Pancreas (tissue), 10 donors: ENCODE results near the gene RNF130. TPM values are rescaled to one million over a fixed set of nuclear protein-coding genes. Genes with fewer than 3 reads are reported as not detected.

Source experiments
- ATAC-seq, 4 donors: fragments of 200-7000 bp; cut with Tn5 transposase; one replicate each; pipeline versions ENCODE4 v1.8.0 to v1.9.1; 2020; ENCODE audit warnings: mild to moderate bottlenecking in 4 of 4, moderate library complexity in 4 of 4
- DNase-seq, 6 donors: peaks; one replicate each; pipeline ENCODE4 v3.0.0-alpha.2; 2020
- FAIRE-seq: peaks from 2 replicates; lab custom pipeline; 2012; peaks lifted over from hg19 to GRCh38; lab: Jason Lieb, UNC
- H3K27ac ChIP-seq, 4 donors: fragments of 200-600 bp; sonication (generic); 1 replicate in 3 of 4; 2 replicates in 1 of 4; pipeline versions ENCODE4 v1.5.0 to v1.8.0; 2020
- H3K27me3 ChIP-seq, 4 donors: fragments of 200-600 bp; one replicate each; pipeline ENCODE4 v1.8.0; 2021
- H3K36me3 ChIP-seq, 3 donors: fragments of 200-600 bp; sonication (generic) in 1 of 3; one replicate each; pipeline versions ENCODE4 v1.5.0 to v1.8.0; 2020 to 2021
- H3K4me1 ChIP-seq, 3 donors: fragments of 200-600 bp; one replicate each; pipeline ENCODE4 v1.8.0; 2021
- H3K4me3 ChIP-seq, 4 donors: fragments of 200-600 bp; sonication (generic) in 2 of 4; one replicate each; pipeline versions ENCODE4 v1.5.0 to v1.8.0; 2020 to 2021
- H3K9me3 ChIP-seq, 4 donors: fragments of 200-600 bp; one replicate each; pipeline ENCODE4 v1.8.0; 2021
- whole genome bisulfite sequencing, 2 donors: extraction: QIAGEN DNeasy Blood & Tissue Kit; methylation state at CpG; one replicate each; pipeline ENCODE4 v1.1.7; 2013; 5-methylcytosine and 5-hydroxymethylcytosine counted together
- intact Hi-C, 3 donors: fragments of 100-400 bp; cut with DNase I; formaldehyde crosslinking; loops; one replicate each; pipeline versions ENCODE4 v1.11.1 to v1.14.2; 2022
- polyA plus RNA-seq, 2 donors: library from polyadenylated mRNA; stranded (reverse); fragments of 200-250 nt; gene quantifications; one replicate each; pipeline ENCODE4 v1.2.3, GENCODE V29; 2013
- total RNA-seq, 6 donors: library from RNA; stranded (reverse); fragmentation: NEBNext Ultra II Directional in 4 of 6; extraction: Animal tissue kit (Norgen Biotek cat#: 25700) in 4 of 6; gene quantifications; one replicate each; pipeline versions ENCODE4 v1.2.1 to v1.2.4, GENCODE V29; 2021 to 2023
- TF ChIP-seq, protein P1 (sequence below), 4 donors: fragments of 200-600 bp; sonication (generic) in 3 of 4; IDR thresholded peaks; one replicate each; pipeline versions ENCODE4 v1.5.0 to v1.8.0; 2021; ENCODE audit warnings: antibody characterized with exemption in 4 of 4
- donor health status: healthy with polysubstance abuse.
- donor health status: DM: no; HTN: no; CAD: no; lungs with moderate emphysema.
- donor health status: DM: no; HTN: no; CAD: no.
- donor health status: control.
- donor health status: control.
- donor health status: Bipolar disorder and iron deficiency.
- donor health status: DM: yes; HTN: yes; CAD: no.
- donor health status: DM: no; HTN: no; CAD: no.
- donor health status: DM: no; HTN: no; CAD: no.
- donor health status: DM: yes; HTN: yes; CAD: no.

Gene RNF130
- total and polyA plus RNA-seq, 8 donors = 21.4 to 57.8 (median 37.8) TPM

DNA sequence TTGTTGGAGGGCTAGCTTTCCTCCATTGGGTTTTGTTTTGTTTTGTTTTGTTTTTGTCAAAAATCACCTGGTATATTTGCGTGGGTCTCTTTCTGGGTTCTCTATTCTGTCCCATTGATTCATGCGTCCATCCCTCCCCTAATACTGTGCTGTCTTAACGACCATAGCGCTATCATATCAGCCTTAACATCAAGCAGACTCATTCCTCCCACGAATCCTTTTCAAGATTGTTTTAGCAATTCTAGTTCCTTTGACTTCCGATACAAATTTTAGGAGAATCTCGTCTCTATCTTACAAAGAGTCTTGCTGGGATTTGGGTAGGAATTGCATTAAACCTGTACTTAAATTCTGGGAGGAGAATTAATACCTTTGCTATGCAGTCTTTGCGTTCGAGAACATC lies 31.1 kb upstream of the RNF130 start:
- Histone ChIP-seq H3K4me1 (no peaks in the 10 kb centered on the region), H3K9me3 (no peaks in the 10 kb centered on the region), H3K4me3 (no peak overlapping the region), H3K27me3 (no peaks in the 10 kb centered on the region), H3K36me3 (no peaks in the 10 kb centered on the region), H3K27ac (no peak overlapping the region)
- TF ChIP-seq, protein P1, sequence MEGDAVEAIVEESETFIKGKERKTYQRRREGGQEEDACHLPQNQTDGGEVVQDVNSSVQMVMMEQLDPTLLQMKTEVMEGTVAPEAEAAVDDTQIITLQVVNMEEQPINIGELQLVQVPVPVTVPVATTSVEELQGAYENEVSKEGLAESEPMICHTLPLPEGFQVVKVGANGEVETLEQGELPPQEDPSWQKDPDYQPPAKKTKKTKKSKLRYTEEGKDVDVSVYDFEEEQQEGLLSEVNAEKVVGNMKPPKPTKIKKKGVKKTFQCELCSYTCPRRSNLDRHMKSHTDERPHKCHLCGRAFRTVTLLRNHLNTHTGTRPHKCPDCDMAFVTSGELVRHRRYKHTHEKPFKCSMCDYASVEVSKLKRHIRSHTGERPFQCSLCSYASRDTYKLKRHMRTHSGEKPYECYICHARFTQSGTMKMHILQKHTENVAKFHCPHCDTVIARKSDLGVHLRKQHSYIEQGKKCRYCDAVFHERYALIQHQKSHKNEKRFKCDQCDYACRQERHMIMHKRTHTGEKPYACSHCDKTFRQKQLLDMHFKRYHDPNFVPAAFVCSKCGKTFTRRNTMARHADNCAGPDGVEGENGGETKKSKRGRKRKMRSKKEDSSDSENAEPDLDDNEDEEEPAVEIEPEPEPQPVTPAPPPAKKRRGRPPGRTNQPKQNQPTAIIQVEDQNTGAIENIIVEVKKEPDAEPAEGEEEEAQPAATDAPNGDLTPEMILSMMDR (IDR thresholded peaks at IDR 0.05) = no peak
- no peak for FAIRE-seq
- no peak for DNase-seq
- no peak for ATAC-seq
- intact Hi-C loops = no loop called here
- WGBS, 2 donors = 64 to 76% methylated on average over 9 of the region's 9 CpGs

GRCh38 chr5:180101451-180102105 lies 30.0 kb upstream of the RNF130 start:
- TF ChIP-seq, protein P1 (IDR thresholded peaks at IDR 0.05) = no peak
- H3K9me3 ChIP-seq = no peaks in the 10 kb centered on the region
- DNase-seq = no peak
- H3K27ac ChIP-seq = no peak overlapping the region
- no peaks in the 10 kb centered on the region for H3K27me3 ChIP-seq
- no peak overlapping the region for H3K4me3 ChIP-seq
- FAIRE-seq = no peak
- ATAC-seq = no peak
- intact Hi-C loops = no loop called here
- no peaks in the 10 kb centered on the region for H3K36me3 ChIP-seq
- 74 to 86% methylated on average over 20 of the region's 20 CpGs for WGBS, 2 donors
- H3K4me1 ChIP-seq = no peaks in the 10 kb centered on the region

DNA sequence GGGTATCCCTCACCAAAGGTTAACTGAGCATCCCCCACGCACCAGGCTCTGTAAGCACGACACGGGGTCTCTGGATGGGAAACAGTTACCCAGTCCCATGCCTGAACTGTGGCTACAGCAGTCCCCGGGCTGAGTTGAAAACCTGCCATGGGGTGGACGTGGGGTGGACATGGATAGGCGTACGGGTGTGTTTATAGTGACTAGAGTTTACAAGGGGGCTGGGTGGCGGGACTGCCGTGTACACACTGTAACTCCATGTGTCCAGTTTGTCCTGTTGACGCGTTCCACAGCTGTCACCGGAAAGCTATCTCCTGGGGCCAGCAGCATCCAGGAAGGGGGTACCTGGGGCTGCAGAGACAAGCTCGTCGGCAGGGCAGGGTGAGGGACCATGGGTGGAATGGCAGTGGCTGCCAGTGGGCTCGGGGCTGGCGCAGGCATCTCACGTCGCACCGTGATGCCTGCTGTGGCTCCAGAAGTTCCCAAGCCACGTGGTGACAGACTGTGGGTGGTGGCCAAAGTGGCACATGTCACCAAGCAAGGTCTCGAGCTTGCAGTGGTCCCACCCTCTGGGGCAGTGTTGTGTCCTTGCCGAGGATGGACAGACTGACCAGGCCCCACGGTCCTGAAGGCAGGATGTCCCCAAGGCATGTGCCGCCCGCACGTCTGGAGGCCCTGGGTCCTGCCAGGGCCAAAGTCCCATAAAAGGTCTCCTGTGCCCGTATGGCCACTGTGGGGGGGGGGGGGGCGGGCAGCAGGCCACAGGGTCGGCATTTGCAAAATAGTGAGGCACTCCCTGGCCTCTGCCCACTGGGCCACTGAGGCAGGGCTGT lies 29.3 kb upstream of the RNF130 start:
- no peak for DNase-seq
- FAIRE-seq = no peak
- no peak overlapping the region for H3K27ac ChIP-seq
- H3K4me3 ChIP-seq = no peak overlapping the region
- H3K36me3 ChIP-seq = no peaks in the 10 kb centered on the region
- no peaks in the 10 kb centered on the region for H3K27me3 ChIP-seq
- 78 to 83% methylated on average over 29 of the region's 29 CpGs for WGBS, 2 donors
- TF ChIP-seq, protein P1 (IDR thresholded peaks at IDR 0.05) = no peak
- H3K9me3 ChIP-seq = no peaks in the 10 kb centered on the region
- H3K4me1 ChIP-seq = no peaks in the 10 kb centered on the region
- intact Hi-C loops = no loop called here
- ATAC-seq = no peak

DNA sequence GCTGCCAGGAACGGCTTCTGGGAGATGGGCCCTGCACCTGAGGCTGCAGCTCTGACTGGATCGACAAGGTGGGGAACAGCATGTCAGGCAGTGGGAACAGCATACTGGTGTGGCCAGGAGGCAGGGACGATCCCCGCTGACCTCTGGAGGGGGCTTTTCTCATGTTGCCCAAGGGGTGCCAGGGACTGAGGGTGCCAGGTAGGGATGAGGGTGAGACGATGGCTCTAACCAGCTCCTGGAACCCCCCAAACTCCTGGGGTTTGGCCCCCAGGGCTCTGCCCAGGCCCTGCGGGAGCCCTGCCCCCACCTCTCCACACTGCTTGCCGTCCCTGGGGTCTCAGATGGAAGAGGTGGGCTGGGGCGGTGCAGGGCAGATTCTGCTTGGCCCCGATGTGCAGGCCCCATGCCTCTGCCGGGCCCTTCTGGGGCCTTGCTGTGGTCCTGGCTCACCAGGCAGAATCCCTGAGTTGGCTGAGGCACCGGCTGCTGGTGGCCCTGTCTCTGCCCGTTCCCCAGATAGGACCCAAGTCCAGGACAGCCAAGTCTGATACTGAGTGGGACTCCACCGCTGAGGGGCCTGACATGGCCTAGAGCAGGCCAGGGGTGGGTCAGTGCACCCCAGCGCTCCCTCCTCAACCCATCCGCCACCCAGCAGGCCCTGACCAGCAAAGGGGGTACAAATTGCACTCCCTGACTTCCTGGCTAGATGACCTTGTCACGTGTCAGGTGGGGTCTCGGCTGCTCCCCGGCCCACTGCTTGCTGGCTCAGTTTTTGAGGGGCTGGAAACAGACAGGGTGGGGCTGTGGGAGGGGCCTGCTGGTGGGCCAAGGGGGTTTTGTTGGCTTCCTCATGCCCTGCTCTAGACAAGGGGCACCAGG lies 28.4 kb upstream of the RNF130 start:
- Histone ChIP-seq H3K9me3 (no peaks in the 10 kb centered on the region), H3K4me3 (no peak overlapping the region), H3K27me3 (no peaks in the 10 kb centered on the region), H3K27ac (no peak overlapping the region), H3K4me1 (no peaks in the 10 kb centered on the region), H3K36me3 (no peaks in the 10 kb centered on the region)
- FAIRE-seq (no peak), DNase-seq (no peak), ATAC-seq (no peak)
- intact Hi-C loops = loop anchor here in 1 of 3 donors (10.0 kb wide), 1 partner anchor 115 kb away; no protein-coding TSS in a partner anchor
- TF ChIP-seq, protein P1 (IDR thresholded peaks at IDR 0.05) = no peak
- WGBS, 2 donors = 82 to 91% methylated on average over 18 of the region's 18 CpGs
